H1 (cell line): ENCODE measurements around the gene NAV2. TPM values are rescaled to one million over a fixed set of nuclear protein-coding genes. Genes with fewer than 3 reads are reported as not detected.

Experiments
- CHD2 ChIP-seq: IDR thresholded peaks from 2 replicates; pipeline ENCODE4 v1.6.1; 2012; ENCODE audit warnings: low read length, improper control_type of control experiment
- RXRA ChIP-seq: IDR thresholded peaks from 2 replicates; pipeline ENCODE4 v1.6.1; 2011; ENCODE audit warnings: low read depth, mild to moderate bottlenecking, low read length, moderate library complexity; ENCODE audit not compliant: insufficient read depth
- polyA plus RNA-seq, 7 experiments: library from polyadenylated mRNA; depleted of rRNA in 3 of 7; stranded (reverse) in 5 of 7; unstranded in 2 of 7; fragments of >200 nt in 5 of 7; fragments of 200-250 nt in 2 of 7; gene quantifications; 1 replicate in 5 of 7; 2 replicates in 1 of 7; 4 replicates in 1 of 7; pipeline versions ENCODE4 v1.2.1 to v1.2.3, GENCODE V29; 2011 to 2013; ENCODE audit warnings: missing spikeins in 2 of 7, mixed read lengths in 2 of 7
- total RNA-seq: library from RNA; stranded (reverse); fragmentation: NEBNext Ultra II Directional; extraction: Animal tissue kit (Norgen Biotek cat#: 25700); gene quantifications from 2 replicates; pipeline ENCODE4 v1.2.1, GENCODE V29; 2021
- TF ChIP-seq, protein P1 (sequence below): IDR thresholded peaks from 2 replicates; pipeline ENCODE4 v1.6.1; 2011; ENCODE audit warnings: low read length, improper control_type of control experiment

NAV2 gene
- total and polyA plus RNA-seq, 2 of the 8 experiments (the other 6 are each of a cell fraction or from before 2014, with no cell fraction given), result 35.6 to 73.6 TPM

DNA sequence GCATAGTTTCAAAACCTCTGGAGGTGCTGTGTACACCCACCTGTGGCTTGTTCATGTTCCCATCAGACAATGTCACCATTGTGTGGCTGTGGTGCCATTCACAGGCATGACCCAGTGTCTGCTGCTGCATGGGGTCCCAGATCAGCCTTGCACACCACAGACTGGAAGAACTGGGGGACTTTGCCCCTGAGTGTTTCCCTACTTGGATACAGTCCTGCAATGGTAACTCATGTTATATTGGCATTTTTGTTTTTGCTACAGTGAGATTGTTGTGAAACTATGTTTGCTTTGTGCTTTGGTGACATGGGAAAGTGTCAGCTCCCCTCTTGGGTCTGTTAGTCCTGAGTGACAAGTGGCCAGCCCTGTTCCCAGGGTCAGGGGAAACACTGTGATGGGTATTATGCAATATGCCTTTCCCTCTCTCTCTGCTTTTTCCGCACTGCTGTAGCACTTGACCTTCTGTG is 108.8 kb downstream of the NAV2 start (continued):
- TF ChIP-seq CHD2, result no peak
- TF ChIP-seq, protein P1, sequence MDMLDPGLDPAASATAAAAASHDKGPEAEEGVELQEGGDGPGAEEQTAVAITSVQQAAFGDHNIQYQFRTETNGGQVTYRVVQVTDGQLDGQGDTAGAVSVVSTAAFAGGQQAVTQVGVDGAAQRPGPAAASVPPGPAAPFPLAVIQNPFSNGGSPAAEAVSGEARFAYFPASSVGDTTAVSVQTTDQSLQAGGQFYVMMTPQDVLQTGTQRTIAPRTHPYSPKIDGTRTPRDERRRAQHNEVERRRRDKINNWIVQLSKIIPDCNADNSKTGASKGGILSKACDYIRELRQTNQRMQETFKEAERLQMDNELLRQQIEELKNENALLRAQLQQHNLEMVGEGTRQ, result no peak
- TF ChIP-seq RXRA, result no peak
